SH-SY5Y (cell line): ENCODE data around the gene ITGA6.

Source experiments
- GATA2 ChIP-seq: IDR thresholded peaks from 2 replicates; pipeline ENCODE4 v1.6.1; 2011; ENCODE audit warnings: mild to moderate bottlenecking, low read depth, low read length
- GATA3 ChIP-seq: IDR thresholded peaks from 2 replicates; pipeline ENCODE4 v1.6.1; 2011; ENCODE audit warnings: low read depth, mild to moderate bottlenecking, low read length, moderate library complexity

GRCh38 chr2:172551271-172551670 lies 123.9 kb downstream of the ITGA6 start:
- TF ChIP-seq GATA2, result no peak
- no peak for TF ChIP-seq GATA3
